BJ (cell line): ENCODE data around the gene PTP4A1. TPM values are rescaled to one million over a fixed set of nuclear protein-coding genes. Genes with fewer than 3 reads are reported as not detected.

ENCODE experiments used
- CTCF ChIA-PET: fragments of 350-600 bp; formaldehyde crosslinking; extraction: SDS; loops from one replicate; lab custom pipeline; 2021; ENCODE audit warnings: antibody characterized with exemption, inconsistent platforms; lab: Yijun Ruan, JAX
- POLR2A ChIA-PET: fragments of 300-600 bp; sonication (Branson Sonifier 250); formaldehyde crosslinking; extraction: SDS; loops from one replicate; lab custom pipeline; 2021; ENCODE audit warnings: antibody characterized with exemption; lab: Charles Lee
- DNase-seq: peaks from one replicate; pipeline ENCODE4 v3.0.0-alpha.2; 2011; ENCODE audit warnings: low read depth
- H3K27me3 ChIP-seq: 2 replicates; pipeline ENCODE4 v1.6.0; 2011; ENCODE audit warnings: low read length; ENCODE audit not compliant: control insufficient read depth, insufficient read depth
- H3K36me3 ChIP-seq: 2 replicates; pipeline ENCODE4 v1.5.1; 2011; ENCODE audit warnings: low read length; ENCODE audit not compliant: control insufficient read depth, insufficient read depth
- H3K4me3 ChIP-seq: 2 replicates; pipeline ENCODE4 v1.5.1; 2011; ENCODE audit warnings: low read depth, mild to moderate bottlenecking, control low read depth, low read length
- polyA plus RNA-seq: library from polyadenylated mRNA; depleted of rRNA; stranded (reverse); fragments of >200 nt; gene quantifications from 2 replicates; pipeline ENCODE4 v1.2.3, GENCODE V29; 2011
- TF ChIP-seq, protein P1 (sequence below): IDR thresholded peaks from 2 replicates; pipeline ENCODE4 v1.5.1; 2011; ENCODE audit warnings: low read depth, mild to moderate bottlenecking, control low read depth, inconsistent platforms, low read length, moderate library complexity; ENCODE audit not compliant: insufficient read depth

The PTP4A1 gene
- polyA plus RNA-seq, 1 experiment: 4.4 TPM

DNA sequence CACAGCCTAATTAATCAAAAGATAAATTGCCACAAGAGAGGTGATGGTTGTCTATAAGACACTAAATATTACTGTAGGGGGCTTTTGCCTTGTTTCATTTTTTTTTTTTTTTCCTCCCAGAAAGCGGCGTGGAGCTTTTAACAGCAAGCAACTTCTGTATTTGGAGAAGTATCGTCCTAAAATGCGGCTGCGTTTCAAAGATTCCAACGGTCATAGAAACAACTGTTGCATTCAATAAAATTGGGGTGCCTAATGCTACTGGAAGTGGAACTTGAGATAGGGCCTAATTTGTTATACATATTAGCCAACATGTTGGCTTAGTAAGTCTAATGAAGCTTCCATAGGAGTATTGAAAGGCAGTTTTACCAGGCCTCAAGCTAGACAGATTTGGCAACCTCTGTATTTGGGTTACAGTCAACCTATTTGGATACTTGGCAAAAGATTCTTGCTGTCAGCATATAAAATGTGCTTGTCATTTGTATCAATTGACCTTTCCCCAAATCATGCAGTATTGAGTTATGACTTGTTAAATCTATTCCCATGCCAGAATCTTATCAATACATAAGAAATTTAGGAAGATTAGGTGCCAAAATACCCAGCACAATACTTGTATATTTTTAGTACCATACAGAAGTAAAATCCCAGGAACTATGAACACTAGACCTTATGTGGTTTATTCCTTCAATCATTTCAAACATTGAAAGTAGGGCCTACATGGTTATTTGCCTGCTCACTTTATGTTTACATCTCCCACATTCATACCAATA, 7.8 kb downstream of the PTP4A1 start:
- TF ChIP-seq, protein P1, sequence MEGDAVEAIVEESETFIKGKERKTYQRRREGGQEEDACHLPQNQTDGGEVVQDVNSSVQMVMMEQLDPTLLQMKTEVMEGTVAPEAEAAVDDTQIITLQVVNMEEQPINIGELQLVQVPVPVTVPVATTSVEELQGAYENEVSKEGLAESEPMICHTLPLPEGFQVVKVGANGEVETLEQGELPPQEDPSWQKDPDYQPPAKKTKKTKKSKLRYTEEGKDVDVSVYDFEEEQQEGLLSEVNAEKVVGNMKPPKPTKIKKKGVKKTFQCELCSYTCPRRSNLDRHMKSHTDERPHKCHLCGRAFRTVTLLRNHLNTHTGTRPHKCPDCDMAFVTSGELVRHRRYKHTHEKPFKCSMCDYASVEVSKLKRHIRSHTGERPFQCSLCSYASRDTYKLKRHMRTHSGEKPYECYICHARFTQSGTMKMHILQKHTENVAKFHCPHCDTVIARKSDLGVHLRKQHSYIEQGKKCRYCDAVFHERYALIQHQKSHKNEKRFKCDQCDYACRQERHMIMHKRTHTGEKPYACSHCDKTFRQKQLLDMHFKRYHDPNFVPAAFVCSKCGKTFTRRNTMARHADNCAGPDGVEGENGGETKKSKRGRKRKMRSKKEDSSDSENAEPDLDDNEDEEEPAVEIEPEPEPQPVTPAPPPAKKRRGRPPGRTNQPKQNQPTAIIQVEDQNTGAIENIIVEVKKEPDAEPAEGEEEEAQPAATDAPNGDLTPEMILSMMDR: no peak
- POLR2A ChIA-PET: no interaction called here

DNA sequence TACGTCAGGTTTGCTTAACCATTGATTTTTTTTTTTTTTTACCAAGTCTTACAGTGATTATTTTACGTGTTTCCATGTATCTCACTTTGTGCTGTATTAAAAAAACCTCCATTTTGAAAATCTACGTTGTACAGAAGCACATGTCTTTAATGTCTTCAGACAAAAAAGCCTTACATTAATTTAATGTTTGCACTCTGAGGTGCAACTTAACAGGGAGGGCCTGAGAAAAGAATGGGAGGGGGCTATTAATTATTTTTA, 8.4 kb downstream of the PTP4A1 start:
- ChIA-PET POLR2A (no interaction called here), CTCF (interaction anchor here (0.8 kb wide), 1 partner anchor 17 kb away, joined by 4 read pairs; no protein-coding TSS in a partner anchor)
- no peak overlapping the region for H3K4me3 ChIP-seq
- DNase-seq: no peak
- no peaks in the 10 kb centered on the region for H3K27me3 ChIP-seq
- H3K36me3 ChIP-seq: peaks cover 7% of the 10 kb centered on the region
- TF ChIP-seq, protein P1: no peak

More for the DNA sequence above, 7.8 kb downstream of the PTP4A1 start:
- DNase-seq: no peak
- Histone ChIP-seq H3K27me3 (no peaks in the 10 kb centered on the region), H3K36me3 (peaks cover 7% of the 10 kb centered on the region), H3K4me3 (no peak overlapping the region)
- CTCF ChIA-PET: interaction anchor here (0.8 kb wide), 1 partner anchor 18 kb away, joined by 4 read pairs; no protein-coding TSS in a partner anchor

DNA sequence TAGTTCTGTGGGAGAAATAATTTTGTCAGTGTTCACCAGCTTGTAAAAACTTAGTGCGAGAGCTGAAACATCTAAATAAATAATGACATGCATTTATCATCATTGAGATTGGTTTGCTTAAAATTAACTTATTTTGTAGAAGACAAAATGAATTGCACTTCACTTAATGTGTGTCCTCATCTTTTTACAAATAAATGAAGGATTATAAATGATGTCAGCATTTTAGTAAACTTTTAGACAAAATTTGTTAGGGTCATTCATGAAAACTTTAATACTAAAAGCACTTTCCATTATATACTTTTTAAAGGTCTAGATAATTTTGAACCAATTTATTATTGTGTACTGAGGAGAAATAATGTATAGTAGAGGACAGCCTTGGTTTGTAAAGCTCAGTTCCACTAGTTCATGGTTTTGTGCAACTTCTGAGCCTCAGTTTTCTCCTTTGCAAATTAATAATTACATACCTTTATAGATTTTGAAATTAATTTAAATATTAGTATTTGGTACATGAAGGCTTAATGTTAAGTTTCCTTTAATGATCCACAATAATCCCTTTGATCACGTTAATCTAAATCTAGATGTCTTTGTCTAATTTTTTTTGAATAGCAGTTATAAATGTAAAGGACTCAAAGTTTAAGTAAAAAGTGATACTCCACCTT, 9.2 kb downstream of the PTP4A1 start:
- POLR2A ChIA-PET: no interaction called here

DNA sequence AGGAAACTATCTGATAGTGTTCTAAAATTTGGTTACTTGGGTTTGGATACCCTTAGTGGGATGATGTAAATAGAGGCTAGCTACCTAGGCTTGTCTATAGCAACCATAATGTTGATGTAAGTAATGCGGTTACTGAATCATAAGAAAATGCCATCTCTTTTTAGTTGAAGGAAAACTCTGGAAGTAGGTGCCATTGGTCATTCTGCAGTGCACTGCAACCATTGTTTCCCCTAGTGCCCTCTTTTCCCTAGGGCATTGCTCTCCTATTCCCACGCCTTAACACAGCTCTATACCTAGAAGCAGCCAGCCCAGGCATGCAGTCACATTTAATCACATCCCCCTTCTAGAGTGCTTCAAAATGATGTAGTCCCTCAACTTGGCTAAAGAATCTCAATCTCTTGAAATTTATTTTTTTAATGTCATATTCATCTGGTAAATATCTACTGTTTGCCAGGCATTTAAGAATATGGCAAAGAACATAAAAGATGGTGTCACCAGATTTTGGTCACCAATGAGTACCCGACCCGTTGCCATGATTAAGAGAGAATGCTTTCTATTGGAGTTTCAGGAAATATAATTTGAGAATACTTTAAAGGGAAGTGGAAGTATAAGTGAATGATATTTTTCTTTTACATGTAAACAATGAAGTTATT, 10.4 kb downstream of the PTP4A1 start:
- H3K36me3 ChIP-seq: peaks cover 6% of the 10 kb centered on the region
- CTCF ChIA-PET: no interaction called here
- TF ChIP-seq, protein P1: no peak
- DNase-seq: no peak
- POLR2A ChIA-PET: no interaction called here
- H3K27me3 ChIP-seq: no peaks in the 10 kb centered on the region
- no peak overlapping the region for H3K4me3 ChIP-seq

More for the DNA sequence above, 9.2 kb downstream of the PTP4A1 start:
- CTCF ChIA-PET: no interaction called here
- DNase-seq: no peak
- Histone ChIP-seq H3K36me3 (peaks cover 7% of the 10 kb centered on the region), H3K27me3 (no peaks in the 10 kb centered on the region), H3K4me3 (no peak overlapping the region)
- TF ChIP-seq, protein P1: no peak

DNA sequence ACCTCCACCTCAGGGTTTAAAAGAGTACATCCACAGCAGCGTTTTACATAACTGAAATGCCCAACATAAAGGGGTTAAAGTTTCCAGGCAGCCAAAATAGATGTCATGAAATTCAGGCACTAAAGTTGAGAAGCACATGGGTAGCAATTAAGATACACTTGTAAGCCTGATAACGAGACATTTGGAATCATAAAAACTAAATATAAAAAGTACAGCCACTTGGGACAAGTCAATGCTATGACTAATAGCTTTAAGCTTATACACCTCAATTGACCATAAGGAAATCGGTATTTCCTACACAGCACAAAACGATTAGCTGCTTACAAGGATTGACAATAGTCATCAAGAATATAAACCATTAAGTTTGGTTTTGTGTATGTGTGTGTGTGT, 11.8 kb downstream of the PTP4A1 start:
- ChIA-PET POLR2A (no interaction called here), CTCF (interaction anchor here (0.9 to 1.7 kb wide), 2 partner anchors 14 to 218 kb away, joined by 4 to 8 read pairs; no protein-coding TSS in a partner anchor)
- TF ChIP-seq, protein P1: no peak
- Histone ChIP-seq H3K27me3 (no peaks in the 10 kb centered on the region), H3K36me3 (peaks cover 6% of the 10 kb centered on the region), H3K4me3 (no peak overlapping the region)
- DNase-seq: no peak
